Stimulated activated CD8-positive, alpha-beta memory T cell treated with anti-CD3 and anti-CD28 coated beads, Interleukin-15, amount 100 ng/mL, for 48 hours (primary cell): ENCODE measurements around the gene KRT83.

Experiments used
- DNase-seq, 2 donors: peaks; one replicate each; pipeline ENCODE4 v3.0.0-alpha.2; 2020; ENCODE audit warnings: low read depth in 2 of 2

Gene KRT83

DNA sequence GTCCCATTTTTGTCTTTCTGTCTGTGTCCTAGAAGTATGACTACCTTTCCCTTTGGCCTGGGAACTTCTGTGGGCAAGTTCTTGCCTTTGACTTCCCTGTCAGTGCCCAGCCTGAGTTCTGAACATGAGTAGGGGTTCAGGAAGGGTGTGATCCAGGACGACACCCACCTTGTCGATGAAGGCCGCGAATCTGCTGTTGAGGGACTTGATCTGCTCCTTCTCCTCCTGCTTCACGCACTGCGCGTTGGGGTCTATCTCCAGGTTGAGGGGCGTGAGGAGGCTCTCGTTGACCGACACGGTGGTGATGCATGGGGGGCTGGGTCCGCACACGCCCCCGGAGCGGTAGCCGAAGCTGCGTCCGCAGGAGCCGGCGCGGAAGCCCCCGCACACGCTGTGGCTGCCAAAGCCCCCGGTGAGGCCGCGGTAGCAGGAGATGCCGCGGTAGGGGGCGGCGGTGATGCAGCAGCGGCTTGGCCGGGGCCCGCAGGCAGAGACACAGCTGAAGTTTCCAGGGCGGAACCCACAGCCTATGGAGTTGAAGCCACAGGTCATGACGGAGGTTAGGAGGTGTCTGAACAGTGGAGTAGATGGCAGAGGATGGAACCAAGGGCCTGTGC, at the start of gene KRT83:
Gene KRT83 (minus strand): TSS at position 615 of the 617 bp plus-strand sequence. CDS start 63 bp downstream, at position 552.
- DNase-seq: no peak

DNA sequence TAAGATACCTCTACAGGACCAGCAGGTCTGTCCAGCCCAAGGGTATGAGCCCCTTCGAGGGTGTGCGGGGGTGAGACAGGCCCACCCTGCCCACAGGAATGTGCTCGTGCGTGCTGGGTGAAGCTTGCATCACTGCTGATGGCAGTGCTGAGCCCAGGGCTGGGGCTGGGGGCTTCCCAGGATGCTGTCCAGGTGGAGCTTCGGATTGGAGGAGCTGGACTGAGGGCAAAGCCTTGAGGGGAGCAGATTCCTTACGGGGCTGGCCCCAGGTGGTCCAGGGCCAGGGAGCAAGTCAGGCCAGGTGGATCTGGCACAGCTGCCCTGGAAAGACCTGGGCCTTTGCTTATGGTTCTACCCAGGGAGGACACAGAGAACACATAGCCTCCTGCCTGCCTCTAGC, 48.6 kb upstream of the KRT83 start:
- DNase-seq: no peak

DNA sequence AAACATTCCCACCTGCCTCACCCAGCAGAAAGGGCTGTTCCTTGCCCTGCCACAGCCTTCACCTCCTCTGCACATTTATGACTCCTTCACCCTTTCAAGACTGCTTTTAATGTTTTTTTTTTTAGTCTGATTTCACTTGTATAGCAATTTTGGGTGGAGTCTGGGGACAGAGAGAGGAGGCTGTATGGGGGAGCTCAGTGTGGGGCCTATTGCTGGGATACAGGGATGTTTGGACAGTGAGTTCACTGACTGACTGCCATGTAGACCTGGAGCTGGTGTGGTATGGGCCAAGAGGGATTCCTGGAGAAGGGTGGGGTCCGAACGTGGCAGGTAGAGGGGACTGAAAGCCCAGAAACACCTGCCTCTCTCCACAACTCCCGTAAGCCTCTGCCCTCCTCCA, 48.0 kb upstream of the KRT83 start:
- no peak for DNase-seq

DNA sequence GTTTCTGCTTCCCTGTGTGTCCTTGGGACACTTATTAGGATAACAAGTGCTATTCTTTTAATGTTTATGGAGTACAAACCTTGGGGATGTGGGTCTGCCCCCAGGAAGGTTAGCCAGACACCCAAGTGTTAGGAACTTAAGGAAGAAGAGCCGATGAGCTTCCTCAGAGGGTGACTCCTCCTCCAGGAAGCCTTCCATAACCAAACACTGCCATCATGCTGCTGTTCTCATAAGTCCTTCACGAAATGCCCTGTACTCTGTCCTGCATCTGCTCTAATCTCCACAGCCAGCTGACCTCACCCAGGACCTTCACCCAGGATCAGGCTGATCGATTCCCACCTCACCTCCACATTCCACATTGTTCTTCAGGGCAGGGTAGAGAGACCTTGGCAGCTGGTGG, 47.3 kb upstream of the KRT83 start:
- no peak for DNase-seq

DNA sequence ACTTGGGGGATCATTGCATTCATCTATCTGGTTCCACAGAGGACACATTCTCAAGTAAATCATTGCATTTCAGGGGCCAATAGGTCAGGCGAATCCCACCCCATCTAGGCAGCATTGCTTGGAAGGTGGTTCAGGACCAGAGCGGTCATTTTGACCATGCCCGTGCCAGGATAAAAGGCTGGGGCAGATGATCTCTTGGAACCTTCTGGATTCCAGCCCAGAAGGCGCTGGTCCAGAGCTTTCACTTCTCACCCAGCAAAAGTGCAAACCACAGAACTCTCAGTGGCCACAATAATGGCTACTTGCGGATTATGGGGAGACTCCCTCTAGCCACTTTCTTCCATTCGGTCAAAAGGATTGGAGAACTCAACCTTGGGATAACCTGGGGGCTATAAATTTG, 46.7 kb upstream of the KRT83 start:
- no peak for DNase-seq

DNA sequence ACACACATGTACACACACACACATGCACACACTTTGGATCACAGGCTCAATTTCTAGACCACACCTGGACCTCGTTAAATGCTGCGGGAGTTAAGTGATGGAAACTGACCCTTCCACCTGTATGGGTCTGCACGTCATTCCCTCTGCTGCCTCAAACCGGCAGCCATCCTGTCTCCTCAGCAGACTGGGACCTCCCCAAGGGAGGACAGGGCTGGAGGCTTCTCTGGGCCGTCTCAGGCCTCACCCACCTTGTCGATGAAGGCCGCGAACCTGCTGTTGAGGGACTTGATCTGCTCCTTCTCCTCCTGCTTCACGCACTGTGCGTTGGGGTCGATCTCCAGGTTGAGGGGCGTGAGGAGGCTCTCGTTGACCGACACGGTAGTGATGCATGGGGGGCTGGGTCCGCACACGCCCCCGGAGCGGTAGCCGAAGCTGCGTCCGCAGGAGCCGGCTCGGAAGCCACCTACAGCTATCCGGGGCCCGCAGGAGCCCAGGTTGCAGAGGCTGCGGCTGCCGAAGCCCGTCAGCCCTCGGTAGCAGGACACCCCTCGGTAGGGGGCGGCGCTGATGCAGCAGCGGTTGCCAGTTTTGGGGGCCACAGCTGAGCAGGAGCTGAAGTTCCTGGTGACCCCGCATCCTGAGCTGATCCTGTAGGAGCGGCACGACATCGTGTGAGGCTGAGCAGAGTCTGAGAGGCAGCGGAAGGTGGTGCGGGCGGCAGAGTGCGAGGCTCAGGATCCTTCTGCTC, 45.7 kb upstream of the KRT83 start, which contains the start of gene KRT85:
Gene KRT85 (minus strand): TSS at position 744 of the 748 bp plus-strand sequence. CDS start 76 bp downstream, at position 668.
- no peak for DNase-seq

DNA sequence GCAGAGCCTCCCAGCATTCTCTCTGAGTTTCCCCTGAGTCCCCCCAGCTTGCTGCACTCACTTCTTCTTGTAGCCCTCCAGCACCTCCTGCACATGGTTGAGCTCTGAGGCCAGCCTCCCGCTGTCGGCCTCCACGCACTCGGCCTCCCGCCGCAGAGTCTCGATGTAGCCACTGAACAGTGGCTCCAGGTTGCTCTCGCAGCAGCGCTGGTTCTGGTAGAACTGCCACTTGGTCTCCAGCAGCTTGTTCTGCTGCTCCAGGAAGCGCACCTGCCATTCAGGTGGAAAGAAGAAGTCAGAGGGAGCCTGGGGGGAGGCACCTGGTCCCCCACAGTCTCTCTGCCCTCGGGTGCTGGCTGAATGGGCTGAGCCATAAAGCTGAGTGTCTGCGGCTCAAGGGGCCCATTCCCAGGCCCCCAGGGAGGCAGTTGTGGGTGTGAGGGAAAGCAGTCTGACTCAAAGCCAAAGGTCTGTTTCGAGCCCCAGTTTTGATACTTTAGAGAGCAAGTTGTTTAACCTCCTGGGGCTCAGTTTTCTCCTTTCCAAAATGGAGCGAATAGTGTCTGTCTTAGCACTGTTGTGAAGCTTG, 43.8 kb upstream of the KRT83 start:
- DNase-seq: no peak

DNA sequence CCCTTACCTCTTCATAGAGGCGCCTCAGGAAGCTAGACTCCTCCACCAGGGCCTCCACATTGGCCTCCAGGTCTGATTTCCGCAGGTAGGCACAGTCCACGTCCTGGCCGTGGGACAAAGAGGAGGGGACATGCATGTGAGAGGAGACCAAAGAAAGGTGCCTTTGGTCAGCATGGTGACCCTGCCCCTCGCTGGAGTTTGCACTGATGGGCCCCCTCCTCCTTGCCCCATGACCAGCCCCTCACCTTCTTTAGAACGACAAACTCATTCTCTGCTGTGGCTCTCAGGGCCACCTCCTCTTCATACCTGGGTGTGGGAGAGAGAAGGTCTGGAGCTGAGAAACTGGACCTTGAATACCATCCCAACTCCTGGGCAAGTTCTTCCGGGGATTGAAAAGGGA, 42.9 kb upstream of the KRT83 start:
- DNase-seq: no peak

DNA sequence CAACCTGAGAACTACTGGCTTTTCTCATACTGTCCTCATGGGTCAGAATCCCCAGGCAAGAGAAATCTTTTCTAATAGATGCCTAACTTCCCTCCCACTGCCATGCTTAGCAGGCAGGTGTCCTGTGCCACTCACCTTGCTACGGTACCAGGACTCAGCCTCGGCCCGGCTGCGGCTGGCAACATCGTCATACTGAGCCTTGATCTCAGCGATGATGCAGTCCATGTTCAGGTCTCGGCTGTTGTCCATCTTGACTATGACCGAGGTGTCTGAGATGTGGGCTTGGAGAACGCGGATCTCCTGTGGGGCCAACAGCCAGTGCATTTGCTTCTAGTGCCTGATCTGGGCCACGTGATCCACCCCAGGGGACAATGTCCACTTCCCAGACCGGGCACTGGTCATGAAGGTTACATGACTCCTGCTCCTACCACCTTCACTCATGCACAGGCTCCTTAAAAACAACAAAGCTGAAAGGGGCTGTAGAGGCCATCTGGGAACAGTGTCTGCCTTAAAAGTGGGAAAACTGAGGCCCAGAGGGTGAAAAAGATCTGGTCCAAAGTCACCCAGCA, 42.0 kb upstream of the KRT83 start:
- no peak for DNase-seq

DNA sequence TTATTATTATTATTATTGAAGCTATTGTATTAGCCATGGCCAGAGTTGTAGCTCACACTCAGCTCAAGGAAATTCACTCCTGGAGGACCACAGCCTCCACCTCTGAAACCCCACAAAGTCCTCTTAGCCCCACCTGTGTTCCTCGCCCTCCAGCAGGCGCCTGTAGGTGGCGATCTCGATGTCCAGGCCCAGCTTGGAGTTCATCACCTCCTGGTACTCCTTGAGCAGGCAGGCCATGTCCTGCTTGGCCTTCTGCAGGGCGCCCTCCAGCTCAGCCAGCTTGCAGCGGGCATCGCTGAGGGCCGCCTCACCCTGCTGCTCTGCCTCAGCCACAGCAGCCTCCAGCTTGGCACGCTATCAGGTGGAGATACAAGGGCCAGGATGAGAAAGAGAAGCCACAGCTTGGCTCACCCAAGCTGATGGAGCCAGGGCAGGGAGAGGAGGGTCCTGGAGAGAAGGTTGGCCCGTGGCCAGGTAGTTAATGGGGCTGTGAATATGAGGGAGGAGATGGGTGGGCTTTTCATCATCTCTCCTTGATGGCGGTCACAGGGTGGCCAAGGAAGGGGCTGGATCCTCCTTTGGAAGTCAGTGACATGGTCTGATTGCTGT, 41.0 kb upstream of the KRT83 start:
- DNase-seq: no peak

DNA sequence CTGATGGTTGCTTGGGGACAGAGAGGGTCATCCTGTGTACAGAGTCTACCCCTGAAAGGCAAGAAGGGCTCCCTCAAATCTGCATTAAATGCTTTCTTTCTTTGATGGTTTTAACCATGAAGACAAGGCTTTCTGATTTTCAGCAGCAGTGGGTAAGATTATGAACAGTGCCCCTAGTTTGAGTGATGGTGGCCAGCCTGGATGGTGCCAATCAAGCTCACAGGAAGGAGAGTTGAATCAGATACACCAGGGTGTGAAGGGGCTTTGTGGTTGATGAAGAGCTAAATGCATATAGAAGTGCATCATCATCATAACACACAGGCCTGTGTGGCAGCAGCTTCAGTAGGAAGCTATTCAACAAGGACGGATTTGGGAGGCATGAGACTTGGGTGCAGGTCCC, 40.4 kb upstream of the KRT83 start:
- no peak for DNase-seq

DNA sequence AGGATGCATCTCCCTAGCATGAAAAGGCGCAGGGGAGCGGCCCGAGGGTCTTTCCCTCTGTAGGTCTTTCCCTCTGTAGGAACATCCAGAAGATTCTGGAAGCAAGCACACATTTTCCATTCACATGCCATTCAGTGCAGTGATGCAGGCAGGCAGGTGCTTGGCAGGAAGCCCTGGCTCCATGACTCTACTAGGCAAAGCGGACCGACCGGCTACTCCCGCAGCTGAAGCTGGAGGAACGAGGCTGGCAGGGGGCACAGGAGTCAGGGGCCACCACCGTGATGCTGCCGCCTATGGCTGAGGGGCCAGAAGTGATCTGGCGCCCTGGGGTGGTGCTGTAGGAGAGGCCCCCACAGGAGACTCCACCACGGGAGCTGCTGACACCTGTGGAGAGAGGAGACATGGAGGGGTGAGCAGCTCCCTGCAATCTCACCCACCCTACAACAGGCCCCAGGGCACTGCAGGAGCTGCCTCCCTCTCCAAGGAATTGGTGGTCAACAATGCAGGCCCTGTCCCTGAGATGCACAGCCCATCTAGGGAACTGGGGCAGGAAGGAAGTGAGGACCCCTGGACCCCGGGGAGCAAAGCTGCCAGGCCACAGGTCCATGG, 39.6 kb upstream of the KRT83 start:
- DNase-seq: no peak

DNA sequence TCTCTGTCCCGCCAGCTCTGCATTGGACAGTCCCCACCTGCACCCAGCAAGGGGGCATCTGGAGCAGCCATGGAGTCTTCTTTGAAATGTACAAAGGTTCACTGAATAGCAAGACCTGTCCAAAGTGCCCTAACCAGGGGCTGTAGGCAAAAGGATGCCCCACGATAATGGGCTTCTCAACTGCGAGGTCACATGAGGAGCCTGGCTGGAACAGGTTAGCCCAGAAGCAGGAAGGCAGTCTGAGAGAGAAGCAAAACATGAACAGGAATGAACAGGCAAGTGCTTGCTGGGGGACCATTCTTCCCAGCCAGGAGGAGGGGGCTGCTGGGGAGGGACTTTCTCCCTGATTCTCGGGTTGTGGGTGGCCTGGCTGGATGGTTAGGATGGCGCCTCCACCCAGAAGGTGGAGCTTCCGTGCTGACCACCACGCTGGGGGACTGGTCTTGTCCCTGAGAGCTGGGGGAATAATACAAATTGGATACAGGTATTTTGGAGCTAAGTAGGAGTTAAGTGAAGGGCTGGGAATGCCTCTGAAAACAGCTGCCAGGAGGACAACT, 39.0 kb upstream of the KRT83 start:
- no peak for DNase-seq

DNA sequence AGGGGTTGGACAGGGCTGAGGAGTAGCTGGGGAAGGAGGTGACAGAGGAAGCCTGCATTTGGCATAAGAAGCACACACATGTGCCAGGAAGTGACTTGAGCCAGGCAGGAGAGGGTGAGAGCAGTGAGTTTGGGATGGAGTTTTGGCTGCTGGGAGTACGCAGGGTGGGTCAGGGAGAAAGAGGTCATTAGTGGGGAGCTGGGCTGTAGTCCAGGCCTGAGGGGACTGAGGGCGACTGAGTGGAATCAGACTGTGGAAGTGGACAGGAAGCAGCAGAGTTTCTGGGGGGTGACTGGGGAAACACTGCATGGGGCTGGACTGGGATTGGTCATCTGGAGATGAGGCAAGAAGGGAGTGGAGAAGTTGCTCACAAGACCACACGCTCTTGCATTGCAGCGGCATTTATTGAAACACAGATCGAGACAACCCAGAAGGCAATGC, 38.4 kb upstream of the KRT83 start:
- no peak for DNase-seq

DNA sequence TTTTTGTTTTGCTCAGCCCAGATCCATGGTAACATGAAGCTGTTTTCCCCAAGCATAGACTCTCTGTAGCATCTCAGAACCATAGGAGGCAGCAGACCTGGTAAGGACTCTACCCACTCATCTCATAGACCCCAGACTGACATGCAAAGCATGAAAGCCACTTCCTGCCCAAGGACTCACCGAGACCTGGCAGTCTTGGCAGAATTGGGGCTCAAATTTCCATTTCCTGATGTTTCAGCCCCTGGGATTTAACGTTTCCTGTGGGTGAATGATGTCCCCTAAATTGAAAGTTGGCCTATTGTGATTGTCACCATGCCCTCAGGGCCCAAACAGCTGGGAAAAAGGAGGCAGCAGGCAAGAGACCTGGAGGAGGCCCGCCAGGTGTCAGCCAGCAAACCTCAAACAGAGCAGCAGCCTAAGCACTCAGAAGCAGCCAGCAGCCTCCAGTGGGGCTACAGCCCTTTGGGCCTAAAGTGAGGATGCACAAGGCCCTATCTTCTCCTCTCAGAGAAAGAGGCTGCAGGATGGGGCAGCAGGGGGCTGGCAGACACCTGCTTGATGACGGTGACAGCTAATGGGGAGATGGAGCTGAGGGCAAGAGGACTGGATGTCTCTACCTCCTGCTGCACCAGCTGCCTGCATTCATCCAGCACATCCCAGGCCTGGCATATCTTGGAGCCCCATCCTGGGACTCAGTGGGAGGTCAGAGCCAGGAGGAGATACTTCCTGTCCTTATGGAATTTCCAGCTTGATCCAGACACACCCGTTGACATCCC, 37.6 kb upstream of the KRT83 start:
- no peak for DNase-seq

DNA sequence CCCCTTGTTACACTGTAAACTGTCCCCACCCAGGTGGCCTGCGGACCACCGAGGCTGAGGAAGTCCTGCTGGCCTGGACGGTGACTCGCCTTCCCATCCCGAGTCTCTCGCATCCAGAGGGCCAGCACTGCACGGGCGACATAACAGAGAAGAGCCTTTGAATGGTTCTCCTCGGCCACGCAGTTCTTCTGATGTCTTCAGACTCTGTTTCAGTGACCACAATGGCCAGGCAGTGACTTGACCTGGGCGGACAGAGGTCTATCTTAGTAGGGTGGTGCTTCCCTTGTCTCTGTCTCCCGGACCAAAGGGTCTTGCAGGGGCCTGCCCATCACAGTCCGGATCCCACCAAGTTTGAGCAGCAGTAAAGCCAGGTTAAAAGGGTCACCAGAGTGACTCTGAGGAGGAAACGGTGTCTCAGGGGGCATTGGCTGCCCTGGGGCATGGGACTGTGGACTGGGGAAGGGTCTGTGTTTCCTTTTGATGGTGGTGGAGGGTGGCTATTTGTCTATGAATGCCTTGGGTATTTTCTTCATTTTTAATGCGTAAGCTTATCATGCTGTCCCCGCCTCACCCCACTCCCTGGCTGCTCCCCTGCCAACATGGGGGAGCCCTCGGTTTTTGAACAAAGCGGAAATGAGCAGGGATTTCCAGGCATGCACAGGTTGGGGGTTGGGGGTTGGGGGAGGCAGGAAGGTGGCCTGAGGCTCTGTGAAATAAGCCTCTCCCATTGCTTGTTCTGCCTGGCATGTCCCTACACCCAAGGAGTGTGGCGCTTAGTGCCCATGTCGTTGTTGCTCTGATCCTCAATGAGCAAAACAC, 35.8 kb upstream of the KRT83 start:
- no peak for DNase-seq

DNA sequence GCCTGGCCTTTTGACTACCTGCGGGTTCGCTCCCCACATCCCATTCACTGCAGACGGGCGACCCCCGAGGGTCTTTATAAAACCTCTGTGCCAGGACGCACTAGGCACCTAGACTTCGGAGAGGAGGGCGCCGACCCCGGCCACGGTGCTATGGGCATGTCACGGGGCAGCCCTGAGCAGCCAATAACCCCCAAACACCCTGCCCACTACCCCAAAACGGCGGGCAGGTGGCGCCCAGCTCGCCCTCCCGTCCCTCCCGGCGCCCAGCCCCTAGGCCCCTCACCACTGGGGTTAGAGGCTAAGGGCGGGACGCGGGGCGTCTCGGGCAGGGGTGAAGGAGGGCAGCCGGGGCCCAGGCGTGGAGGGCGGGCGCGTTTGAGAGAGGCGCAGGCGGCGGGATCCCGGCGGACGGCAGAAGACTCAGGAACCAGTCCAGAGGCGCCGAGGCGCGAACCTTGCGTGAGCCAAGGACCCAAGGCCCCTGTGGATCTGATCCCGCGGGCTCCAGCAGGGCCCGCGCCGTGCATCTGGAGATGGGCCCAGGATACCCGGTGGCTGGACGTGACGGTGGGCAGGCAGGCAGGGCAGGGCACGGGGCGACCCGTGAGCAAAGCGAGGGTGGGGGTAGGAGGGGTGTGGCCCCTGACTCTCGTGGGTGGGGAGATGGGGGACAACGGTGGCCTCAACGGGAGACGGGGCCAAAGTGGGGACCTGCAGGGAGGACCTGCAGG, 35.0 kb upstream of the KRT83 start:
- no peak for DNase-seq

DNA sequence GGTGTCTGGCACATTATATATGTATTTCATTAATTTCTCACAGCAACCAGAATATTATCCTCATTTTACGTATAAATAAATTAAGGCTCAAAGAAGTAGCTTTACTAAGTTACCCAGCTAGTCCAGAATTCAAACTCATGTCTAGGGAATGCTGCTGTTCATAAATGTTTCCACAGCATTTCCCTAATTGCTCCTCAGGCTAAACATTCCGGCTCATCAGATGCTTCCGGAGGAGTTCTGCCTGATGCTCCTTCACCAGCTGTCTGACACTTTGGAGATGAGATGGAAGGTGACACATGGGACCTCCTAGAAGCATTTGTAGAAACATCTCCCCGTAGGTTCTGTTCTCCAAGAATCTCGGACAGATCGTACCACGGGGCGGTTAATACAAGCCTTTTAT, 34.0 kb upstream of the KRT83 start:
- no peak for DNase-seq

DNA sequence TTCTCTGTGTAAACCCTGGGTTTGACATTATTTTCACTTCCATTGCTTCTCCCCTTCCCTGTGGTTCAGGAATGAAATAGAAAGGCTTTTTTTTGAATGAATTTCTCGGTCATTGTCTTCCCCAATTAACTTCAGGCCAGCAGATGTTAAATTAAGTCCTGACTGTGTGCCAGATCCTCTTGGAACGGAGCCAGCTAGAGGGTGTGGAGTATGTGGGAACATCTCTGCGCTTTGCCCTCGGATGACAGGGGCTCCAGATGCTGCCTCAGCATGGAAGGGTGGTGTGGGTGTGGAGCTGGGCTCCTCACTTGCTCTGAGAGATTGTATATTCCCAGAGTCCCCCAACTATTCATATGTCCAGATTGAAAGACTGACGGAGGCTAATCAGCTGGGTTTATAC, 33.0 kb upstream of the KRT83 start:
- DNase-seq: no peak
